ENCODE measurements around the gene HCK.

HCK gene

DNA sequence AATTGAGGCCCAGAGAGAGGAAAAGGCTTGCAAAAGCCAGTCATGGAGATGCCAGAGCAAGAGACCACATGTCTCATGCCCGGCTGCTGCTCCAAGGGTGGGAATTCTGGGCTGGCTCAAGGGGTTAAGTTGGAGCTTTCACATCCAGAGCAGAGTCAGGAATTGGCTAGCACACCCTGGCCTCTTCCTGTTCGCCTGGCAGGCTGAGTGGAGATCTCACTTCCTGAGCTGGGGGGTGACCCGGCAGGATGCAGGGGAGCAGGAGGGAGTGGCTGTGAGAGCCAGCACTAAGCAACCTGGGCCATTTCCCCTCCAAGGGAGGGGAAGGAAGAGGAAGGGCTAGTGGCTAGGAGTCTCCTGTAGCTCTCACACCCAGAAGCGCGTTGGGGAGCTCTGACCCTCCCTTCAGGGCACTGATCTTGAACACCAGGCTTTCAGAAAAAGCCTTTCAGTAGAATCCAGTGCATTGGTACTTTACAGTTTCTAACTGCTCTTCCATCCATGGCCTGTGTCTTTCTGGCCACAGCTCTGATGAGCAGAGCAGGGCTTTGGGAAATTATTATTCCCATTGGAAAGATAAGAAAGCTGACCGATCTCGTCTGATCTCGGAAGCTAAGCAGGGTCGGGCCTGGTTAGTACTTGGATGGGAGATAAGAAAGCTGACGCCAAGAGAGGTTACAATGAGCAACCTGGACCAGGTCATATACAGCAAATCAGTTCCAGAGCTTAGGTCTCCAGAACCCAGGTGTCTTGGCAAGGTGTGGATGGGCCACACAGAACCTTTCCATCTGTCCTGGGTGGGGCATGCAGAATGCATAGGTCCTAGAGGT, 44.0 kb upstream of the HCK start (continued):
- TF ChIP-seq ZNF280D (tag by site-specific recombination; IDR thresholded peaks at IDR 0.05) = no peak
- TF ChIP-seq ZBTB7A (tag by site-specific recombination; IDR thresholded peaks at IDR 0.05; ENCODE audit: low read depth) = no peak
- TF ChIP-seq ZNF394 (tag by site-specific recombination; IDR thresholded peaks at IDR 0.05; ENCODE audit: borderline replicate concordance) = no peak
- TF ChIP-seq ZNF621 (tag by site-specific recombination; IDR thresholded peaks at IDR 0.05) = no peak
- peak; percentile 46 for TF ChIP-seq ZIC2 (tag by site-specific recombination; IDR thresholded peaks at IDR 0.05)
- TF ChIP-seq ZBTB8A (tag by site-specific recombination; IDR thresholded peaks at IDR 0.05) = no peak
- TF ChIP-seq ZNF561 (tag by site-specific recombination; IDR thresholded peaks at IDR 0.05; ENCODE audit: borderline replicate concordance) = no peak
- TF ChIP-seq ZNF148 (tag by site-specific recombination; IDR thresholded peaks at IDR 0.05; ENCODE audit: borderline replicate concordance) = no peak
- no peak for TF ChIP-seq ZNF510 (tag by site-specific recombination; IDR thresholded peaks at IDR 0.05; ENCODE audit: insufficient replicate concordance)
- no peak for TF ChIP-seq ZBTB1 (tag by site-specific recombination; IDR thresholded peaks at IDR 0.05)
- no peak for TF ChIP-seq GLI4 (tag by site-specific recombination; IDR thresholded peaks at IDR 0.05)
- TF ChIP-seq ZNF19 (tag by site-specific recombination; IDR thresholded peaks at IDR 0.05; ENCODE audit: low read depth) = no peak
- no peak for TF ChIP-seq SP7 (tag by site-specific recombination; IDR thresholded peaks at IDR 0.05)
- no peak for TF ChIP-seq ZNF571 (tag by site-specific recombination; IDR thresholded peaks at IDR 0.05)
- peak; percentile 73 for TF ChIP-seq ZBTB48 (tag by site-specific recombination; IDR thresholded peaks at IDR 0.05)
- TF ChIP-seq ZNF292 (tag by site-specific recombination; IDR thresholded peaks at IDR 0.05; ENCODE audit: borderline replicate concordance, low read depth) = no peak
- TF ChIP-seq ZNF843 (tag by site-specific recombination; IDR thresholded peaks at IDR 0.05) = no peak
- no peak for TF ChIP-seq ZNF26 (tag by site-specific recombination; IDR thresholded peaks at IDR 0.05)
- 0 out of 2 replicates have a peak, but pooled peaks have one; percentile 38 for TF ChIP-seq GLIS2 (tag by site-specific recombination; IDR thresholded peaks at IDR 0.05)
- TF ChIP-seq ZNF645 (tag by site-specific recombination; IDR thresholded peaks at IDR 0.05) = no peak
- TF ChIP-seq ZBTB17 (tag by site-specific recombination; IDR thresholded peaks at IDR 0.05) = peak; percentile 78; the same call in 1 of the 2 replicates
- TF ChIP-seq ZNF585B (tag by site-specific recombination; IDR thresholded peaks at IDR 0.05) = no peak
- no peak for TF ChIP-seq ZNF558 (tag by site-specific recombination; IDR thresholded peaks at IDR 0.05)
- no peak for TF ChIP-seq ZNF274 (IDR thresholded peaks at IDR 0.05; ENCODE audit: low read length)
- TF ChIP-seq ZNF274 (tag by site-specific recombination; IDR thresholded peaks at IDR 0.05; ENCODE audit: borderline replicate concordance) = no peak
- TF ChIP-seq ZNF658 (tag by site-specific recombination; IDR thresholded peaks at IDR 0.05) = no peak
- TF ChIP-seq GLI2 (tag by site-specific recombination; IDR thresholded peaks at IDR 0.05; ENCODE audit: borderline replicate concordance, low read depth) = no peak
- TF ChIP-seq, protein P1, sequence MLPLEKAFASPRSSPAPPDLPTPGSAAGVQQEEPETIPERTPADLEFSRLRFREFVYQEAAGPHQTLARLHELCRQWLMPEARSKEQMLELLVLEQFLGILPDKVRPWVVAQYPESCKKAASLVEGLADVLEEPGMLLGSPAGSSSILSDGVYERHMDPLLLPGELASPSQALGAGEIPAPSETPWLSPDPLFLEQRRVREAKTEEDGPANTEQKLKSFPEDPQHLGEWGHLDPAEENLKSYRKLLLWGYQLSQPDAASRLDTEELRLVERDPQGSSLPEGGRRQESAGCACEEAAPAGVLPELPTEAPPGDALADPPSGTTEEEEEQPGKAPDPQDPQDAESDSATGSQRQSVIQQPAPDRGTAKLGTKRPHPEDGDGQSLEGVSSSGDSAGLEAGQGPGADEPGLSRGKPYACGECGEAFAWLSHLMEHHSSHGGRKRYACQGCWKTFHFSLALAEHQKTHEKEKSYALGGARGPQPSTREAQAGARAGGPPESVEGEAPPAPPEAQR (tag by site-specific recombination; IDR thresholded peaks at IDR 0.05) = no peak
- TF ChIP-seq, protein P2, sequence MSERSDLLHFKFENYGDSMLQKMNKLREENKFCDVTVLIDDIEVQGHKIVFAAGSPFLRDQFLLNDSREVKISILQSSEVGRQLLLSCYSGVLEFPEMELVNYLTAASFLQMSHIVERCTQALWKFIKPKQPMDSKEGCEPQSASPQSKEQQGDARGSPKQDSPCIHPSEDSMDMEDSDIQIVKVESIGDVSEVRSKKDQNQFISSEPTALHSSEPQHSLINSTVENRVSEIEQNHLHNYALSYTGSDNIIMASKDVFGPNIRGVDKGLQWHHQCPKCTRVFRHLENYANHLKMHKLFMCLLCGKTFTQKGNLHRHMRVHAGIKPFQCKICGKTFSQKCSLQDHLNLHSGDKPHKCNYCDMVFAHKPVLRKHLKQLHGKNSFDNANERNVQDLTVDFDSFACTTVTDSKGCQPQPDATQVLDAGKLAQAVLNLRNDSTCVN (tag by site-specific recombination; optimal IDR thresholded peaks at IDR 0.05) = no peak

Measured in HEK293 (cell line).